Choroid plexus epithelial cell (primary cell): ENCODE measurements around the gene CPZ.

Source experiments
- DNase-seq: peaks from one replicate; pipeline ENCODE4 v3.0.0-alpha.2; 2010; ENCODE audit warnings: low read depth
- H3K4me3 ChIP-seq: 2 replicates; pipeline ENCODE4 v1.5.1; 2011; ENCODE audit warnings: low read depth, mild to moderate bottlenecking, control low read depth, low read length, moderate library complexity
- CTCF ChIP-seq: conservative IDR thresholded peaks from 2 replicates; pipeline ENCODE4 v1.5.1; 2011; ENCODE audit warnings: low read depth, mild to moderate bottlenecking, control low read depth, inconsistent platforms, low read length, moderate library complexity

CPZ gene

GRCh38 chr4:8664031-8664805 lies 71.7 kb downstream of the CPZ start:
- H3K4me3 ChIP-seq = no peak overlapping the region
- no peak for TF ChIP-seq CTCF
- no peak for DNase-seq

GRCh38 chr4:8664976-8665375 lies 72.4 kb downstream of the CPZ start:
- no peak overlapping the region for H3K4me3 ChIP-seq
- no peak for TF ChIP-seq CTCF
- DNase-seq = no peak

- no peak for DNase-seq
- no peak overlapping the region for H3K4me3 ChIP-seq
- TF ChIP-seq CTCF = no peak
These were observed 73.1 kb downstream of the CPZ start for GRCh38 chr4:8665406-8666360.

- H3K4me3 ChIP-seq = no peak overlapping the region
- no peak for DNase-seq
- no peak for TF ChIP-seq CTCF
These were observed 74.0 kb downstream of the CPZ start for GRCh38 chr4:8666581-8666980.
